Esophagus squamous epithelium (tissue), 4 donors: ENCODE measurements around the gene ABCC5.

Experiments used
- POLR2A ChIP-seq, 4 donors: fragments of 450-650 bp; IDR thresholded peaks; one replicate each; pipeline ENCODE4 v1.6.1; 2017; ENCODE audit warnings: antibody characterized with exemption in 4 of 4, mild to moderate bottlenecking in 4 of 4, moderate library complexity in 3 of 4
- TF ChIP-seq, protein P1 (sequence below), 6 experiments: fragments of 450-650 bp in 4 of 6; fragments of 200-600 bp in 2 of 6; sonication (generic) in 2 of 6; IDR thresholded peaks; one replicate each; pipeline ENCODE4 v1.5.1; 2016 to 2019; ENCODE audit warnings: antibody characterized with exemption in 6 of 6, mild to moderate bottlenecking in 4 of 6, moderate library complexity in 4 of 6

DNA sequence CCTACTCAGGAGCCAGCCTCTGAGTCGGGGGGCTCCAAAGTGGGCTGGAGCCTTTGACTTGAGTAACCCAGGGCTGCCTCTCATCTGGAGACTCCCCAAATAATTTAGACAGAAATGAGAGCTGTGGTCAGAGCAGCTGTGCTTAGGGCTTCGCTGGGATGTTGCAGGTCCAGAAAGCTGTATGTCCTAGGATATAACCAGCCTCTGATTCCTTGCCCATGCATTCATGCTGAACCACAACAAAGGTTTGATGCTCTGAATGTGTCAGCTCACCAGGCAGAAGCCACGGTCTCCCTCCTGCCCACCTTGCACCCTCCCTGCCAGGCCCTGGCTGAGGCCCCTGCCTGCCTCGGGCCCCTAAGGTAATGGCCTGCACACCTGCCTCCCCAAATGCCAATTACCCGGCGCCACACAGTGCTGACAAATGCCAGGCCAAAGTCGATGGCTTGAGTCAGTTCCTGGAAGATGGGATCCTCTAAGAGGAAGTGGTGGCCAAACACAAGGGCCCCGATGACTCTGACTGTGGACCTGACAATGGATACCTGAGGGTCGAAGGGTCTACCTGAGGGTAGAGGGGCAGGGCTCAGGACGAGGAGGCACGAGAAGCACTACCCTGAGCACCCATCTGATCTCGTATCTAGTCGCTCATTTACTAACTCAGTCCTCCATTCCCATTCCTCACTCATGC lies 111.3 kb downstream of the ABCC5 start:
- no peak for TF ChIP-seq POLR2A (IDR thresholded peaks at IDR 0.05)
- TF ChIP-seq, protein P1, sequence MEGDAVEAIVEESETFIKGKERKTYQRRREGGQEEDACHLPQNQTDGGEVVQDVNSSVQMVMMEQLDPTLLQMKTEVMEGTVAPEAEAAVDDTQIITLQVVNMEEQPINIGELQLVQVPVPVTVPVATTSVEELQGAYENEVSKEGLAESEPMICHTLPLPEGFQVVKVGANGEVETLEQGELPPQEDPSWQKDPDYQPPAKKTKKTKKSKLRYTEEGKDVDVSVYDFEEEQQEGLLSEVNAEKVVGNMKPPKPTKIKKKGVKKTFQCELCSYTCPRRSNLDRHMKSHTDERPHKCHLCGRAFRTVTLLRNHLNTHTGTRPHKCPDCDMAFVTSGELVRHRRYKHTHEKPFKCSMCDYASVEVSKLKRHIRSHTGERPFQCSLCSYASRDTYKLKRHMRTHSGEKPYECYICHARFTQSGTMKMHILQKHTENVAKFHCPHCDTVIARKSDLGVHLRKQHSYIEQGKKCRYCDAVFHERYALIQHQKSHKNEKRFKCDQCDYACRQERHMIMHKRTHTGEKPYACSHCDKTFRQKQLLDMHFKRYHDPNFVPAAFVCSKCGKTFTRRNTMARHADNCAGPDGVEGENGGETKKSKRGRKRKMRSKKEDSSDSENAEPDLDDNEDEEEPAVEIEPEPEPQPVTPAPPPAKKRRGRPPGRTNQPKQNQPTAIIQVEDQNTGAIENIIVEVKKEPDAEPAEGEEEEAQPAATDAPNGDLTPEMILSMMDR (IDR thresholded peaks at IDR 0.05) = no peak
